HG03457 (cell line): Measurements from ENCODE around the gene MUC13.
"Not testable (repeated sequence)": the region's sequence is repeated elsewhere in the genome, so short reads cannot be mapped to it uniquely, and the experiment has no call there.

Experiments
- ATAC-seq: cut with Tn5 transposase; IDR thresholded peaks from one replicate; pipeline ENCODE4 v1.9.1; 2021; ENCODE audit warnings: moderate number of reproducible peaks; ENCODE audit not compliant: unreplicated experiment

Gene MUC13

GRCh38 chr3:124934577-124934976 lies at the start of gene MUC13:
TSS of gene MUC13 (minus strand) at chr3:124934751. CDS start at chr3:124934712, 39 bp downstream.
- no peak for ATAC-seq

GRCh38 chr3:124982855-124983254 lies 48.3 kb upstream of the MUC13 start:
- ATAC-seq: no peak

GRCh38 chr3:124981472-124981871 lies 46.9 kb upstream of the MUC13 start:
- no peak for ATAC-seq

- ATAC-seq: no peak
Observed at GRCh38 chr3:124978627-124979026, 44.1 kb upstream of the MUC13 start.

GRCh38 chr3:124976383-124976782 lies 41.8 kb upstream of the MUC13 start:
- no peak for ATAC-seq

GRCh38 chr3:124974691-124975090 lies 40.1 kb upstream of the MUC13 start:
- no peak for ATAC-seq

GRCh38 chr3:124973290-124973689 lies 38.7 kb upstream of the MUC13 start:
- no peak for ATAC-seq

GRCh38 chr3:124972457-124972856 lies 37.9 kb upstream of the MUC13 start:
- ATAC-seq: no peak

- ATAC-seq: no peak
Observed at GRCh38 chr3:124969963-124970722, 35.6 kb upstream of the MUC13 start.

- ATAC-seq: no peak
Observed at GRCh38 chr3:124969190-124969589, 34.6 kb upstream of the MUC13 start.

- no peak for ATAC-seq
Observed at GRCh38 chr3:124967964-124968363, 33.4 kb upstream of the MUC13 start.

GRCh38 chr3:124966521-124967445 lies 32.2 kb upstream of the MUC13 start:
- ATAC-seq: no peak

GRCh38 chr3:124965413-124965812 lies 30.9 kb upstream of the MUC13 start:
- no peak for ATAC-seq

GRCh38 chr3:124964387-124964786 lies 29.8 kb upstream of the MUC13 start:
- ATAC-seq: no peak

- ATAC-seq: no peak
Observed at GRCh38 chr3:124963755-124964154, 29.2 kb upstream of the MUC13 start.

- no peak for ATAC-seq
Observed at GRCh38 chr3:124962403-124962940, 27.9 kb upstream of the MUC13 start.

GRCh38 chr3:124960698-124961097 lies 26.1 kb upstream of the MUC13 start:
- ATAC-seq: no peak

GRCh38 chr3:124960105-124960504 lies 25.6 kb upstream of the MUC13 start:
- no peak for ATAC-seq

- not testable (repeated sequence) for ATAC-seq
Observed at GRCh38 chr3:124957951-124958350, 23.4 kb upstream of the MUC13 start.

GRCh38 chr3:124952282-124952855 lies 17.8 kb upstream of the MUC13 start:
- ATAC-seq: no peak
